Measurements from ENCODE around the gene ZNF296.

ZNF296 gene

DNA sequence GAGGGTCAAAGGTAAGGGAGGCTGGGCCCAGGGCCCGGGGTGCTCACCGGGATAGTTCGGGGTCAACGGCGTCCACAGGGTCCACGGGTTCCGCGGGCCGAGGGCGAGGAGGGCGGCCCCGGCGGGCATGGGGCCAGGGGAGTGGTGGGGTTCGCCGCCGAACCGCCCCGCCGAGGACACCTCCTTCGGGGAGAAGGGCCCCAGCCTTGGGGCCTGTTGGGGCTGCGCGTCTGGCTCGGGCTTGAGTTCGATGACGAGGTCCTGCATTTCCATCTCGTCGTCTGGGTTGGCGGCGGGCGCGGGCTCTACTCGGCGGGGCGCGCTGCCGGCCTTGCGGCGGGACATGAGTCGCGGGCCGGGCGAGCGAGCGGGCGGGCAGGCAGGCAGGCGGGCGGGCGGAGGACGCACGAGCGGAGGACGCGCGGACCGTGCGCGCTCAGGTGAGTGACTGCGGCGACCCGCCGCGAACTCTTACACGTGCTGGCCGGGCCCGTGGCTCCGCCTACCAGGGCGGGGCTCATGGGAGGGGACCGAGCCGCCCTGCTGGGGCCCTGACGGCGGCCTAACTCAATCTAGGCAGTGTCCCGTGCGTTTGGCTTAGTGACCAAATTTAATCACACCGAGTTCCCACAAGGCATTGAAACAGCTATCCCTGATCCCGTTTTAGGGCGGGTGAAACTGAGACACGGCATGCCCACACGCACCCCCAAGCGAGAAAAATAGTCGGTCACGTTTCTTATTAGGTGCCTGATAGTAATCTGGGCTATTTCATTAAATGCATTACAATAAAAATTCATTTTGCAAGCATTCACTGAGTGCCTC lies at the start of gene ZNF296:
Gene ZNF296 (minus strand): TSS at position 450 of the 822 bp plus-strand sequence. CDS start 105 bp downstream, at position 345.
- peaks cover 0 to 63% (median 29%) of the 10 kb centered on the region in 4 donors for H3K4me1 ChIP-seq
- intact Hi-C loops (cut with DNase I; ENCODE audit: low total_unique reads) = no loop called here
- peak; percentile 73 to 86 for DNase-seq
- TF ChIP-seq CTCF (IDR thresholded peaks at IDR 0.05) = no peak
- peak within 1 kb of the TSS; percentile 52 to 57 for H3K4me3 ChIP-seq
- peaks cover 0 to 12% (median under 1%) of the 10 kb centered on the region in 3 donors for H3K36me3 ChIP-seq
- H3K27ac ChIP-seq = peak within 1 kb of the TSS; percentile 27 to 66
- H3K27me3 ChIP-seq = no peaks in the 10 kb centered on the region
- no peaks in the 10 kb centered on the region for H3K9me3 ChIP-seq

DNA sequence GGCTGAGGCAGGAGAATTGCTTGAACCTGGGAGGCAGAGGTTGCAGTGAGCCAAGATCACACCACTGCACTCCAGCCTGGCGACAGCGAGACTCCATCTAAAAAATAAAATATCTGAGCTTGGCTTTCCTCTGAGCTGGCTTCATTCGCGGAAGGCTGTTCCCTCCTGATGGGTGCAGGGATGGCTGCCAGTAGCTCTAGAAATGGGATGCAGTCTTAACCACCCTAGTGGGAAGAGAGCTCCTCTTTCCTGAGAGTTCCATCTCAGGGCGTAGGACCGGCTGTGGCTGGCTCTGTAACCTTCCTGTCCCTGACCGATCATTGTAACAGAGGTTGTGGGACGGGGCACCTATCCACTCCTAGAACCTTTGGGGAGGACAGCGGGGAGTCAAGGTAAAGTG lies 49.1 kb upstream of the ZNF296 start:
- H3K4me3 ChIP-seq = no peak overlapping the region
- DNase-seq = no peak
- H3K9me3 ChIP-seq = no peaks in the 10 kb centered on the region
- intact Hi-C loops (cut with DNase I; ENCODE audit: low total_unique reads) = no loop called here
- H3K36me3 ChIP-seq = no peaks in the 10 kb centered on the region
- peaks cover 0 to 26% (median 0%) of the 10 kb centered on the region in 4 donors for H3K4me1 ChIP-seq
- no peak for TF ChIP-seq CTCF (IDR thresholded peaks at IDR 0.05)
- H3K27ac ChIP-seq = no peak overlapping the region
- H3K27me3 ChIP-seq = no peaks in the 10 kb centered on the region

GRCh38 chr19:45124021-45124420 lies 47.7 kb upstream of the ZNF296 start:
- TF ChIP-seq CTCF (IDR thresholded peaks at IDR 0.05) = no peak
- Histone ChIP-seq H3K36me3 (no peaks in the 10 kb centered on the region), H3K27me3 (no peaks in the 10 kb centered on the region), H3K27ac (no peak overlapping the region), H3K9me3 (no peaks in the 10 kb centered on the region), H3K4me1 (peaks cover 0 to 28% (median 0%) of the 10 kb centered on the region in 4 donors), H3K4me3 (no peak overlapping the region)
- DNase-seq = no peak
- intact Hi-C loops (cut with DNase I; ENCODE audit: low total_unique reads) = no loop called here

- H3K36me3 ChIP-seq = no peaks in the 10 kb centered on the region
- no peak for DNase-seq
- H3K27me3 ChIP-seq = no peaks in the 10 kb centered on the region
- peaks cover 0 to 31% (median 0%) of the 10 kb centered on the region in 4 donors for H3K4me1 ChIP-seq
- no peak overlapping the region for H3K4me3 ChIP-seq
- intact Hi-C loops (cut with DNase I; ENCODE audit: low total_unique reads) = no loop called here
- no peaks in the 10 kb centered on the region for H3K9me3 ChIP-seq
- TF ChIP-seq CTCF (IDR thresholded peaks at IDR 0.05) = no peak
- no peak overlapping the region for H3K27ac ChIP-seq
Measured at GRCh38 chr19:45123440-45123850, 47.2 kb upstream of the ZNF296 start.

GRCh38 chr19:45122832-45123231 lies 46.6 kb upstream of the ZNF296 start:
- no peaks in the 10 kb centered on the region for H3K36me3 ChIP-seq
- no peaks in the 10 kb centered on the region for H3K27me3 ChIP-seq
- no peak overlapping the region for H3K27ac ChIP-seq
- intact Hi-C loops (cut with DNase I; ENCODE audit: low total_unique reads) = no loop called here
- TF ChIP-seq CTCF (IDR thresholded peaks at IDR 0.05) = no peak
- no peak overlapping the region for H3K4me3 ChIP-seq
- H3K9me3 ChIP-seq = no peaks in the 10 kb centered on the region
- peaks cover 0 to 37% (median under 1%) of the 10 kb centered on the region in 4 donors for H3K4me1 ChIP-seq
- no peak for DNase-seq
